GM12875 (cell line): Measurements from ENCODE around the gene ZNF280C.

Experiments
- H3K4me3 ChIP-seq: one replicate; pipeline ENCODE4 v1.5.1; 2011; ENCODE audit warnings: low read depth, low read length, control low read depth
- TF ChIP-seq, protein P1 (sequence below): IDR thresholded peaks from 2 replicates; pipeline ENCODE4 v1.5.1; 2011; ENCODE audit warnings: low read depth, mild to moderate bottlenecking, control low read depth, inconsistent platforms, low read length, moderate library complexity, borderline replicate concordance; ENCODE audit not compliant: insufficient read depth

Gene ZNF280C

DNA sequence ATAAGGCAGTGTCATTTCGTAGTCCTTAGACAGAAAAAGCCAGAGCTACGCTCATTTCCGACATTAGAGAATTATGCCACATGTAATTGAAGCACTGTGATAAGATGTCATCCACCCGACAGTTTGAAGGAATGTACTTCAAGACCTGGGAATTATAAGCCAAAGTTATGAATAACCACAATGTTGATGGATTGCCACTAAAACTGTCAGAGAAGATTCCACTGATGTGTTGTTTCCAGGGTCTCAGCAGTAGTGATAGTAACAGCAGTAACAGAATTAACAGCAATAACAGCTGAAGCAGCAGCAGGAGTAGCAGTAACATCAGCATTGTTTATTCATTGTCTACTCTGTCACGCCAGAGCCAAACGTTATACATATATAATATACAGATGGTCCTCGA, 72.2 kb downstream of the ZNF280C start:
- TF ChIP-seq, protein P1, sequence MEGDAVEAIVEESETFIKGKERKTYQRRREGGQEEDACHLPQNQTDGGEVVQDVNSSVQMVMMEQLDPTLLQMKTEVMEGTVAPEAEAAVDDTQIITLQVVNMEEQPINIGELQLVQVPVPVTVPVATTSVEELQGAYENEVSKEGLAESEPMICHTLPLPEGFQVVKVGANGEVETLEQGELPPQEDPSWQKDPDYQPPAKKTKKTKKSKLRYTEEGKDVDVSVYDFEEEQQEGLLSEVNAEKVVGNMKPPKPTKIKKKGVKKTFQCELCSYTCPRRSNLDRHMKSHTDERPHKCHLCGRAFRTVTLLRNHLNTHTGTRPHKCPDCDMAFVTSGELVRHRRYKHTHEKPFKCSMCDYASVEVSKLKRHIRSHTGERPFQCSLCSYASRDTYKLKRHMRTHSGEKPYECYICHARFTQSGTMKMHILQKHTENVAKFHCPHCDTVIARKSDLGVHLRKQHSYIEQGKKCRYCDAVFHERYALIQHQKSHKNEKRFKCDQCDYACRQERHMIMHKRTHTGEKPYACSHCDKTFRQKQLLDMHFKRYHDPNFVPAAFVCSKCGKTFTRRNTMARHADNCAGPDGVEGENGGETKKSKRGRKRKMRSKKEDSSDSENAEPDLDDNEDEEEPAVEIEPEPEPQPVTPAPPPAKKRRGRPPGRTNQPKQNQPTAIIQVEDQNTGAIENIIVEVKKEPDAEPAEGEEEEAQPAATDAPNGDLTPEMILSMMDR, result no peak
- H3K4me3 ChIP-seq, result no peak overlapping the region

DNA sequence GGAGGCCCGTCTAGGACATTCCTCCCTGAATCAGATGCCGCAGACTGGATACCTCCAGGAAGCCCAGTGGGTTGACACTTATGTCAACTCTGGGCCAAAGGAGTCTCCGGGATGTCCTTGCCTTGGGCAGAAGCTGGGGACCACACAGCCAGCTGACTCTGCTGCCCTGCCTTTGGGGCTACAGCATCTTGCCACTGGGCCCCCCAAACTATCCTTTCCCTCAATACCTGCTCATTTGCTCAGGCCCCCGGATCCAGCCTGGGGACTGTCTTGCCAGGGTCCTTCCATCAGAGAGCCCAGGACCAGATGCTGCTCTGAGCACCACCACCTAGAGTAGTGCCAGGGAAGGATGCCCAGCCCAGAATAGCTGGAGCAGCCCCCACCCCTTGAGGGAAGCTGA, 77.9 kb downstream of the ZNF280C start:
- no peak overlapping the region for H3K4me3 ChIP-seq
- TF ChIP-seq, protein P1, result no peak

DNA sequence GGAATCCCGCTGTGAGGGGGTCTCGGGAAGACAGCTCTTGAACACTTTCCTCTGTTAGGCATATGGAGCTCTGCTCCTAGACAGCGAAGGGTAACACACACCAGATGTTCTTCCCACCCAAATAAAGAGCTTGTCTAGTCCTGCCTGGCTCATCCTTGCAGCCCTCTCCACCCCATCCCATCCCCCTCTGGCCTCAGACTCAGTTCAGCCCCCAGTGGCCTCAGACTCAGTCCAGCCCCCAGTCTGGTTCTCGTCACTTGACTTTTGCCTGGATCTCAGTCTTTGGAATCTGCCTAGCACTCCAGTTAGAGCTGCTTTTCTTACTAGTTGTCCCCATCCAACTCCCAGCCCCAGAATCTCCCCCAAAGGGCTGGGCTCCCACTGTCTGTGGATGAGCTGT, 82.0 kb downstream of the ZNF280C start:
- H3K4me3 ChIP-seq, result no peak overlapping the region
- TF ChIP-seq, protein P1, result no peak

DNA sequence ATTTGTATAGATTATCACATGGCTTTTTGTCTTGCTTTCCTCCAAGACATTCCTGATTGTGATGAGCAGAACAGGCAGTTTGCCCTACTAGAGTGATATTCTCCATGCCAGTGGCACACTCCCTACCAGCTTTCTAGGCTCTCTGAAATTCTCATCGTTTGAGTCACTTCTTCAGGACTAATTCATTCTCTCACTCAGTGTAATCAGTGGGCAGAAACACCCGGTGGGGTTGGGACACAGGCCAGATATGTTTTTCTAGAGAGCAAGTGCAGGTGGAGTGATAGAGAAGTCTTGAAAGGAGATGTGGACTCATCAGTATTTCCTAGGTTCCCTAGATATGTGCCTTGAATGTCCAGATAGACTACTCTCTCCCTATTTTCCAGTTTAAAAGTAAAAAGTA, 83.8 kb downstream of the ZNF280C start:
- TF ChIP-seq, protein P1, result no peak
- no peak overlapping the region for H3K4me3 ChIP-seq

DNA sequence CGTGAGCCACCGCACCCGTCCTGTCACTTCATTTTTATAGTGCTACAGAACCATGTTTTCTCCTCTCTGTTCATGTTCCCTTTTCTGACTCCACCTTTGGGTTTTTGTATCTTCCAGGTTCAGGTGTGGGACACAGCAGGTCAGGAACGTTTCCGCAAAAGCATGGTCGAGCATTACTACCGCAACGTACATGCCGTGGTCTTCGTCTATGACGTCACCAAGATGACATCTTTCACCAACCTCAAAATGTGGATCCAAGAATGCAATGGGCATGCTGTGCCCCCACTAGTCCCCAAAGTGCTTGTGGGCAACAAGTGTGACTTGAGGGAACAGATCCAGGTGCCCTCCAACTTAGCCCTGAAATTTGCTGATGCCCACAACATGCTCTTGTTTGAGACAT, 84.5 kb downstream of the ZNF280C start:
- TF ChIP-seq, protein P1, result no peak
- no peak overlapping the region for H3K4me3 ChIP-seq

DNA sequence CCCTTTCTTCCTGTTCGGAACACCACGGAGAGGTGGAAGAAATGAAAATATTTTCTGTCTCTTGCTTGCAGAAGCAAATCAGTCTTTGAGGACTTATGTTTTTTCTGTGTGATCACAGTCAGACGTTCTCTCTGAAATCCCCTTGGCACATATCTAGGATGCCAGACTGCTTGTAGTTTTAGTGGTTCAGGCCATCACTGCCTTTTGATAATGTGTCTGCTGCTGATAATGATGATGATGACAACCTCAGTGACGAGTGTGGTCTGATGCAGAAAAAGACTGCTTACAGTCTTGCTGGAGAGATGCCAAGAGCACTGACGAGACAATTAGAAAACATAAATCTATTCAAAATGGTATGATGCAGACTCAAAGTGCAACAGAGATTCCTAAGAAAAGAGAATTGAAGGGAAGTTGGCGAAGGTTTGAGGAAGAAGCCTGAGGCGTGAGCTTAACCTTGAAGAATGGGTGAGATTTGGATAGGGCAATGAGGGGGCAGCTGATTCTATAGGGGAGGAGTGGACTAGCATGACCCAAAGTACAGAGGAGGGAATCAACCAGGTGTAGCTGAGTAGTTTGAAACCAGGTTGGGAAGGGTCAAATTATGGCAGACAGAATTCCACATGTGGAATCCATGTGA, 89.0 kb downstream of the ZNF280C start:
- TF ChIP-seq, protein P1, result no peak
- no peak overlapping the region for H3K4me3 ChIP-seq

DNA sequence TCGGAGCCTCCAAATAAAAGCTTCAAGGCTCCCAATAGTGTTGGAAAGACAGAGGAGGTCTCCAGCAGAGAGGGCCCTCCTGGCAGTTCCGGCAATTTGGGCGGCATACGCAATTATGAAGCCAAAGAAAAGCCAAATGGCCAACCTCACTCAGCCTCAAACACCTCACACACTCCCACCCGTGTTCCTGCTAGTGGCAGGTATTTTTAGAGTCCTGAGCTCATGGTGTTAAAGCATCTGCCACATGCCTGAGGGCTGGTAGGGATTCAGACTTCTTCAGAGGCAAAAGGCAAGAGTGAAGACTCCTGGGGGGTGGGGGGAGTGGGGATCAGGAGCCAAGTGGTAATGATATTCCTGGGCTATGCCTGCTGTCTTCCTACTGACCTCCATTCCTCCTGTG, 89.5 kb downstream of the ZNF280C start:
- TF ChIP-seq, protein P1, result no peak
- no peak overlapping the region for H3K4me3 ChIP-seq
